GM12878 (cell line): ENCODE results near the gene COL2A1. TPM values are rescaled to one million over a fixed set of nuclear protein-coding genes. Genes with fewer than 3 reads are reported as not detected.

Source experiments
- ATAC-seq: fragments of 200-7000 bp; cut with Tn5 transposase; 3 replicates; pipeline ENCODE4 v1.9.1; 2020; ENCODE audit warnings: mild to moderate bottlenecking, moderate library complexity
- BruUV-seq: library from RNA; stranded (reverse); fragments of 400-500 nt; replicated peaks from 2 replicates; lab custom pipeline; 2021; lab: Mats Ljungman, UMichigan
- CTCF ChIA-PET: fragments of 300-600 bp; sonication (Branson Sonifier 250); formaldehyde crosslinking; extraction: SDS; loops from one replicate; lab custom pipeline; 2021; ENCODE audit warnings: inconsistent platforms; lab: Yijun Ruan, JAX
- POLR2A ChIA-PET: fragments of 350-600 bp; formaldehyde crosslinking; extraction: SDS; loops from one replicate; lab custom pipeline; 2021; ENCODE audit warnings: inconsistent platforms; lab: Charles Lee
- RAD21 ChIA-PET: fragments of 300-600 bp; sonication (Branson Sonifier 250); formaldehyde crosslinking; loops from one replicate; lab custom pipeline; 2023; ENCODE audit warnings: antibody characterized with exemption; ENCODE audit not compliant: unreplicated experiment; lab: Charles Lee
- SMC1A ChIA-PET: fragments of 300-600 bp; sonication (Branson Sonifier 250); formaldehyde crosslinking; loops from one replicate; lab custom pipeline; 2023; ENCODE audit not compliant: unreplicated experiment, uncharacterized antibody; lab: Charles Lee
- DNase-seq: peaks from one replicate; pipeline ENCODE4 v3.0.0-alpha.2; 2011; ENCODE audit warnings: low read depth, low spot score
- FAIRE-seq: peaks from 3 replicates; lab custom pipeline; 2011; peaks lifted over from hg19 to GRCh38; lab: Jason Lieb, UNC
- H2AFZ ChIP-seq: 2 replicates; pipeline ENCODE4 v1.6.0; 2011; ENCODE audit warnings: low read depth, low read length, control low read depth; ENCODE audit not compliant: control insufficient read depth
- H3K27ac ChIP-seq: 2 replicates; pipeline ENCODE4 v1.5.1; 2011; ENCODE audit warnings: control low read depth; ENCODE audit not compliant: control insufficient read depth, insufficient read depth
- H3K27me3 ChIP-seq, 2 experiments: replicated peaks in 1 of 2; 2 replicates each; pipeline versions ENCODE4 v1.6.0 to v1.6.1; 2011; ENCODE audit warnings: low read length in 1 of 2; ENCODE audit not compliant: control insufficient read depth in 2 of 2, insufficient read depth in 2 of 2
- H3K36me3 ChIP-seq, 2 experiments: 2 replicates each; pipeline ENCODE4 v1.5.1; 2011; ENCODE audit warnings: low read length in 1 of 2; ENCODE audit not compliant: control insufficient read depth in 2 of 2, insufficient read depth in 2 of 2
- H3K4me1 ChIP-seq: 2 replicates; pipeline ENCODE4 v1.6.1; 2011; ENCODE audit warnings: mild to moderate bottlenecking, low read length, moderate library complexity, mixed read lengths; ENCODE audit not compliant: control insufficient read depth, insufficient read depth
- H3K4me2 ChIP-seq: 2 replicates; pipeline ENCODE4 v1.6.0; 2011; ENCODE audit warnings: control low read depth; ENCODE audit not compliant: control insufficient read depth, insufficient read depth
- H3K4me3 ChIP-seq: fragments of 200-600 bp; sonication (generic); 2 replicates; pipeline ENCODE4 v1.5.1; 2016
- H3K79me2 ChIP-seq: 2 replicates; pipeline ENCODE4 v1.6.0; 2011; ENCODE audit warnings: low read length; ENCODE audit not compliant: control insufficient read depth, insufficient read depth
- H3K9ac ChIP-seq: 2 replicates; pipeline ENCODE4 v1.8.0; 2011; ENCODE audit warnings: low read length, control low read depth, mixed read lengths; ENCODE audit not compliant: control insufficient read depth, insufficient read depth
- H3K9me3 ChIP-seq: replicated peaks from 3 replicates; pipeline ENCODE4 v1.5.1; 2011; ENCODE audit warnings: mild to moderate bottlenecking, low read length; ENCODE audit not compliant: control insufficient read depth, insufficient read depth
- H4K20me1 ChIP-seq: 2 replicates; pipeline ENCODE4 v1.6.0; 2011; ENCODE audit not compliant: control insufficient read depth, insufficient read depth
- ASH2L ChIP-seq: fragments of 300-600, 200-600 bp; sonication (generic); IDR thresholded peaks from 2 replicates; pipeline ENCODE4 v1.6.1; 2017; ENCODE audit warnings: low read depth, mild to moderate bottlenecking, borderline replicate concordance
- CBX5 ChIP-seq: sonication (generic); IDR thresholded peaks from 2 replicates; pipeline ENCODE4 v1.6.1; 2016; ENCODE audit warnings: low read depth, moderate library complexity, mild to moderate bottlenecking, inconsistent platforms
- FOS ChIP-seq: IDR thresholded peaks from 3 replicates; pipeline ENCODE4 v1.6.1; 2011; ENCODE audit warnings: borderline replicate concordance; ENCODE audit not compliant: insufficient read length; ENCODE audit errors: extremely low read depth
- PAX8 ChIP-seq: fragments of 450-650 bp; IDR thresholded peaks from 2 replicates; pipeline ENCODE4 v1.6.1; 2017; ENCODE audit warnings: mild to moderate bottlenecking, moderate library complexity
- RAD51 ChIP-seq: fragments of 450-650 bp; IDR thresholded peaks from 2 replicates; pipeline ENCODE4 v1.6.1; 2016; ENCODE audit warnings: moderate library complexity, mild to moderate bottlenecking, inconsistent platforms
- RB1 ChIP-seq: fragments of 450-650 bp; formaldehyde crosslinking; IDR thresholded peaks from 2 replicates; pipeline ENCODE4 v1.6.1; 2017; ENCODE audit warnings: mild to moderate bottlenecking, borderline replicate concordance
- YY1 ChIP-seq: IDR thresholded peaks from 2 replicates; pipeline ENCODE4 v1.6.1; 2011; ENCODE audit warnings: low read depth, mild to moderate bottlenecking, low read length
- ZZZ3 ChIP-seq: IDR thresholded peaks from 2 replicates; pipeline ENCODE4 v1.6.1; 2011; ENCODE audit warnings: low read depth; ENCODE audit not compliant: control insufficient read depth, insufficient read length
- WGBS: methylation state at CpG from one replicate; pipeline ENCODE4 v1.1.6; 2016; ENCODE audit warnings: low lambda C conversion rate; ENCODE audit not compliant: insufficient replicate concordance, insufficient coverage; ENCODE audit errors: missing lambda C conversion rate; 5-methylcytosine and 5-hydroxymethylcytosine counted together
- in situ Hi-C: fragments of 300-500 bp; cut with MboI; formaldehyde crosslinking; loops from 9 replicates; pipeline ENCODE4 v1.14.3; 2018; ENCODE audit warnings: mixed read lengths
- intact Hi-C: fragments of 100-400 bp; cut with micrococcal nuclease; formaldehyde crosslinking; loops from one replicate; pipeline ENCODE4 v1.14.2; 2022; ENCODE audit not compliant: unreplicated experiment
- polyA plus RNA-seq, 11 experiments: library from polyadenylated mRNA; depleted of rRNA in 4 of 11; unstranded in 6 of 11; stranded (reverse) in 5 of 11; fragments of >200 nt; fragmentation: Nextera tagmentation in 4 of 11; fragmentation: Illumina TruSeq in 1 of 11; extraction: Ambion mirVana in 4 of 11; extraction: Trizol in 1 of 11; gene quantifications; 1 replicate in 1 of 11; 2 replicates in 10 of 11; pipeline versions ENCODE4 v1.2.1 to v1.2.3, GENCODE V29; 2011 to 2016; ENCODE audit warnings: inconsistent platforms in 2 of 11, missing spikeins in 2 of 11, low read depth in 1 of 11
- total RNA-seq, 4 experiments: library from RNA; depleted of rRNA in 3 of 4; stranded (reverse); fragments of >200 nt in 3 of 4; fragmentation: Illumina TruSeq in 1 of 4; extraction: Trizol in 1 of 4; gene quantifications; 2 replicates each; pipeline versions ENCODE4 v1.2.1 to v1.2.3, GENCODE V29; 2013 to 2021
- TF ChIP-seq, protein P1 (sequence below): IDR thresholded peaks from 2 replicates; pipeline ENCODE4 v1.6.1; 2012; ENCODE audit warnings: low read depth, low read length, improper control_type of control experiment
- TF ChIP-seq, protein P2 (sequence below): IDR thresholded peaks from 2 replicates; pipeline ENCODE4 v1.6.1; 2012; ENCODE audit warnings: low read depth, low read length, improper control_type of control experiment
- TF ChIP-seq, protein P3 (sequence below): fragments of 450-650 bp; formaldehyde crosslinking; IDR thresholded peaks from 2 replicates; pipeline ENCODE4 v1.4.0; 2022; ENCODE audit warnings: mild to moderate bottlenecking, moderate library complexity

Gene COL2A1
- total and polyA plus RNA-seq, 10 of the 15 experiments (the other 5 are each of a cell fraction or from before 2014, with no cell fraction given): 0.06 to 0.67 (median 0.19) TPM; not detected in 1

DNA sequence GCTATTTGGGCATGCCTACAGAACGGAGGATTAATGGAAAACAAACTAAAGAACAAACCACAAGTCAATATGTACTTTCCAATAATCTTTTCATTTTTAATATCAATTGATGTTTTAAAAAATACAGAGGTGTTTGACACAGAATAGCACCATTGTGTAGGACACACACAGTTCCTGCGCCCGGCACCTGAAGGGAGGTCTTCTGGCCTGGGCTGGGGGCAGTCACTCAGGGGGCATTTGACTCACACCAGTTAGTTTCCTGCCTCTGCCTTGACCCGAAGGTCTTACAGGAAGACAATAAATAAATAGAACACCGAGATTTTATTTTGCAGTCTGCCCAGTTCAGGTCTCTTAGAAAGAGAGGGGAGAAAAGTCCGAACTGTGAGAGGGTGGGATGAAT is 31.4 kb downstream of the COL2A1 start:
- ATAC-seq: no peak
- CTCF ChIA-PET: no interaction called here

More for the DNA sequence above, 31.4 kb downstream of the COL2A1 start:
- ChIA-PET SMC1A (no interaction called here), POLR2A (no interaction called here), RAD21 (no interaction called here)
- BruUV-seq: no TSS peak
- no peaks in the 10 kb centered on the region for H3K79me2 ChIP-seq
- no peaks in the 10 kb centered on the region; the same call in 1 of the 2 replicates for H4K20me1 ChIP-seq
- 82% methylated on average over 6 of the region's 6 CpGs for WGBS
- H3K27me3 ChIP-seq: no peaks in the 10 kb centered on the region; a peak in 1 of 4 replicates
- H3K36me3 ChIP-seq: peaks cover 0 to 11% of the 10 kb centered on the region in 2 experiments; a peak in 2 of 4 replicates
- intact Hi-C loops (no loop called here), in situ Hi-C loops (no loop called here)
- TF ChIP-seq RAD51 (no peak), YY1 (no peak), ZZZ3 (no peak), CBX5 (no peak), RB1 (no peak), PAX8 (no peak), FOS (no peak), ASH2L (no peak)
- TF ChIP-seq, protein P1, sequence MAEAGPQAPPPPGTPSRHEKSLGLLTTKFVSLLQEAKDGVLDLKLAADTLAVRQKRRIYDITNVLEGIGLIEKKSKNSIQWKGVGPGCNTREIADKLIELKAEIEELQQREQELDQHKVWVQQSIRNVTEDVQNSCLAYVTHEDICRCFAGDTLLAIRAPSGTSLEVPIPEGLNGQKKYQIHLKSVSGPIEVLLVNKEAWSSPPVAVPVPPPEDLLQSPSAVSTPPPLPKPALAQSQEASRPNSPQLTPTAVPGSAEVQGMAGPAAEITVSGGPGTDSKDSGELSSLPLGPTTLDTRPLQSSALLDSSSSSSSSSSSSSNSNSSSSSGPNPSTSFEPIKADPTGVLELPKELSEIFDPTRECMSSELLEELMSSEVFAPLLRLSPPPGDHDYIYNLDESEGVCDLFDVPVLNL: no peak
- TF ChIP-seq, protein P2, sequence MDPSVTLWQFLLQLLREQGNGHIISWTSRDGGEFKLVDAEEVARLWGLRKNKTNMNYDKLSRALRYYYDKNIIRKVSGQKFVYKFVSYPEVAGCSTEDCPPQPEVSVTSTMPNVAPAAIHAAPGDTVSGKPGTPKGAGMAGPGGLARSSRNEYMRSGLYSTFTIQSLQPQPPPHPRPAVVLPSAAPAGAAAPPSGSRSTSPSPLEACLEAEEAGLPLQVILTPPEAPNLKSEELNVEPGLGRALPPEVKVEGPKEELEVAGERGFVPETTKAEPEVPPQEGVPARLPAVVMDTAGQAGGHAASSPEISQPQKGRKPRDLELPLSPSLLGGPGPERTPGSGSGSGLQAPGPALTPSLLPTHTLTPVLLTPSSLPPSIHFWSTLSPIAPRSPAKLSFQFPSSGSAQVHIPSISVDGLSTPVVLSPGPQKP: no peak
- TF ChIP-seq, protein P3, sequence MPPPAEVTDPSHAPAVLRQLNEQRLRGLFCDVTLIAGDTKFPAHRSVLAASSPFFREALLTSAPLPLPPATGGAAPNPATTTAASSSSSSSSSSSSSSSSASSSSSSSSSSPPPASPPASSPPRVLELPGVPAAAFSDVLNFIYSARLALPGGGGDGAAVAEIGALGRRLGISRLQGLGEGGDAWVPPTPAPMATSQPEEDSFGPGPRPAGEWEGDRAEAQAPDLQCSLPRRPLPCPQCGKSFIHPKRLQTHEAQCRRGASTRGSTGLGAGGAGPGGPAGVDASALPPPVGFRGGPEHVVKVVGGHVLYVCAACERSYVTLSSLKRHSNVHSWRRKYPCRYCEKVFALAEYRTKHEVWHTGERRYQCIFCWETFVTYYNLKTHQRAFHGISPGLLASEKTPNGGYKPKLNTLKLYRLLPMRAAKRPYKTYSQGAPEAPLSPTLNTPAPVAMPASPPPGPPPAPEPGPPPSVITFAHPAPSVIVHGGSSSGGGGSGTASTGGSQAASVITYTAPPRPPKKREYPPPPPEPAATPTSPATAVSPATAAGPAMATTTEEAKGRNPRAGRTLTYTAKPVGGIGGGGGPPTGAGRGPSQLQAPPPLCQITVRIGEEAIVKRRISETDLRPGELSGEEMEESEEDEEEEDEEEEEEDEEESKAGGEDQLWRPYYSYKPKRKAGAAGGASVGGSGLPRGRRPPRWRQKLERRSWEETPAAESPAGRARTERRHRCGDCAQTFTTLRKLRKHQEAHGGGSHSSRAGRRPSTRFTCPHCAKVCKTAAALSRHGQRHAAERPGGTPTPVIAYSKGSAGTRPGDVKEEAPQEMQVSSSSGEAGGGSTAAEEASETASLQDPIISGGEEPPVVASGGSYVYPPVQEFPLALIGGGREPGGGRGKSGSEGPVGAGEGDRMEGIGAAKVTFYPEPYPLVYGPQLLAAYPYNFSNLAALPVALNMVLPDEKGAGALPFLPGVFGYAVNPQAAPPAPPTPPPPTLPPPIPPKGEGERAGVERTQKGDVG: no peak
- no peaks in the 10 kb centered on the region for H3K4me1 ChIP-seq
- H2AFZ ChIP-seq: no peak overlapping the region
- no peak overlapping the region for H3K4me3 ChIP-seq
- FAIRE-seq (no peak), DNase-seq (no peak)
- no peak overlapping the region for H3K9ac ChIP-seq
- no peaks in the 10 kb centered on the region for H3K9me3 ChIP-seq
- no peak overlapping the region for H3K4me2 ChIP-seq
- no peak overlapping the region for H3K27ac ChIP-seq
